ENCODE results near the gene KLHL33. TPM values are rescaled to one million over a fixed set of nuclear protein-coding genes. Genes with fewer than 3 reads are reported as not detected.
"Not testable (repeated sequence)": the region's sequence is repeated elsewhere in the genome, so short reads cannot be mapped to it uniquely, and the experiment has no call there.

Gene KLHL33
- total RNA-seq, 4 donors from 2014 or later = 0.12 to 2.0 (median 0.39) TPM

DNA sequence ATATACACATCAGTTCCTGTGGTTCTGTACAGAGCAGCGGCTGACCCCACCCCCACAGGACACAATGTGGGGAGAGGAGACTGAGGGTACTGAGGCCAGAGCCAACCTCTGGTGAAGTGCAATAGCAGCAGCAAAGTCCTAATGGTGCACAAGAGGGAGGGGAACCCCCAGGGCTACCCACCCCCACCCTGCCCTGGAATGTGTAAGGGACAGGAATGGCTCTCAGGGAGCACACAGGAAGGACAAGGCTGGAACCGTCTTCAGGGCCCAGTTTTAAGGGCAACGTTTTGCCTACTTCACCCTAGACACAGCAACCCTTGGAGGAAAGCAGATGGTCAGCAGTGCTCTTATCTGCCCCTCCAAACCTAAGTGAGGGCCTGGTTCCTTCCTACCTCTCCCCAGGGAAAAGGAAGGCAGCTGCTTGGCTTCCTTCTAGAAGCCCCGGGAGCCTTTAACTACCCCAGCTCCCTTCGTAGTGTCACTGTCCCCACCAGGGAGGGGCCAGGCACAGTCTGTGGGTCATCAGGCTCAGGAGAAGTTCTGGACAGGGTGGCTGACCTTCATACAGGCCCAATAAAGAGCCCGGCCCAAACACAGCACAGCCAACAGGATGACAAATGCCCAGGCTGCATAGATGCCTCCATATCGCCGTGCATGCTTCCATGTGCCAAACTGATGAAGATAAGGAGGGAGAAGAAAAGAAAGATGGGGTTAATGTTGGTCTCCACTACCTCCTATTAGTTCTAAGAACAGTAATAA, 22.2 kb upstream of the KLHL33 start:
- ATAC-seq (ENCODE audit: low FRiP score) (no peak), DNase-seq (ENCODE audit: low spot score) (no peak)
- TF ChIP-seq, protein P1, sequence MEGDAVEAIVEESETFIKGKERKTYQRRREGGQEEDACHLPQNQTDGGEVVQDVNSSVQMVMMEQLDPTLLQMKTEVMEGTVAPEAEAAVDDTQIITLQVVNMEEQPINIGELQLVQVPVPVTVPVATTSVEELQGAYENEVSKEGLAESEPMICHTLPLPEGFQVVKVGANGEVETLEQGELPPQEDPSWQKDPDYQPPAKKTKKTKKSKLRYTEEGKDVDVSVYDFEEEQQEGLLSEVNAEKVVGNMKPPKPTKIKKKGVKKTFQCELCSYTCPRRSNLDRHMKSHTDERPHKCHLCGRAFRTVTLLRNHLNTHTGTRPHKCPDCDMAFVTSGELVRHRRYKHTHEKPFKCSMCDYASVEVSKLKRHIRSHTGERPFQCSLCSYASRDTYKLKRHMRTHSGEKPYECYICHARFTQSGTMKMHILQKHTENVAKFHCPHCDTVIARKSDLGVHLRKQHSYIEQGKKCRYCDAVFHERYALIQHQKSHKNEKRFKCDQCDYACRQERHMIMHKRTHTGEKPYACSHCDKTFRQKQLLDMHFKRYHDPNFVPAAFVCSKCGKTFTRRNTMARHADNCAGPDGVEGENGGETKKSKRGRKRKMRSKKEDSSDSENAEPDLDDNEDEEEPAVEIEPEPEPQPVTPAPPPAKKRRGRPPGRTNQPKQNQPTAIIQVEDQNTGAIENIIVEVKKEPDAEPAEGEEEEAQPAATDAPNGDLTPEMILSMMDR (IDR thresholded peaks at IDR 0.05) = no peak

DNA sequence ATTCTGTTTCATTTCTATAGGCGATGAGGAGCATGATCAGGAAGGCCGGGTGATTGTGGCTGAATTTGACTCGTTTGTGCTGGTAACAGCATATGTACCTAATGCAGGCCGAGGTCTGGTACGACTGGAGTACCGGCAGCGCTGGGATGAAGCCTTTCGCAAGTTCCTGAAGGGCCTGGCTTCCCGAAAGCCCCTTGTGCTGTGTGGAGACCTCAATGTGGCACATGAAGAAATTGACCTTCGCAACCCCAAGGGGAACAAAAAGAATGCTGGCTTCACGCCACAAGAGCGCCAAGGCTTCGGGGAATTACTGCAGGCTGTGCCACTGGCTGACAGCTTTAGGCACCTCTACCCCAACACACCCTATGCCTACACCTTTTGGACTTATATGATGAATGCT, 21.0 kb upstream of the KLHL33 start:
- no peak for ATAC-seq (ENCODE audit: low FRiP score)
- DNase-seq (ENCODE audit: low spot score) = no peak
- TF ChIP-seq, protein P1 (IDR thresholded peaks at IDR 0.05) = no peak

DNA sequence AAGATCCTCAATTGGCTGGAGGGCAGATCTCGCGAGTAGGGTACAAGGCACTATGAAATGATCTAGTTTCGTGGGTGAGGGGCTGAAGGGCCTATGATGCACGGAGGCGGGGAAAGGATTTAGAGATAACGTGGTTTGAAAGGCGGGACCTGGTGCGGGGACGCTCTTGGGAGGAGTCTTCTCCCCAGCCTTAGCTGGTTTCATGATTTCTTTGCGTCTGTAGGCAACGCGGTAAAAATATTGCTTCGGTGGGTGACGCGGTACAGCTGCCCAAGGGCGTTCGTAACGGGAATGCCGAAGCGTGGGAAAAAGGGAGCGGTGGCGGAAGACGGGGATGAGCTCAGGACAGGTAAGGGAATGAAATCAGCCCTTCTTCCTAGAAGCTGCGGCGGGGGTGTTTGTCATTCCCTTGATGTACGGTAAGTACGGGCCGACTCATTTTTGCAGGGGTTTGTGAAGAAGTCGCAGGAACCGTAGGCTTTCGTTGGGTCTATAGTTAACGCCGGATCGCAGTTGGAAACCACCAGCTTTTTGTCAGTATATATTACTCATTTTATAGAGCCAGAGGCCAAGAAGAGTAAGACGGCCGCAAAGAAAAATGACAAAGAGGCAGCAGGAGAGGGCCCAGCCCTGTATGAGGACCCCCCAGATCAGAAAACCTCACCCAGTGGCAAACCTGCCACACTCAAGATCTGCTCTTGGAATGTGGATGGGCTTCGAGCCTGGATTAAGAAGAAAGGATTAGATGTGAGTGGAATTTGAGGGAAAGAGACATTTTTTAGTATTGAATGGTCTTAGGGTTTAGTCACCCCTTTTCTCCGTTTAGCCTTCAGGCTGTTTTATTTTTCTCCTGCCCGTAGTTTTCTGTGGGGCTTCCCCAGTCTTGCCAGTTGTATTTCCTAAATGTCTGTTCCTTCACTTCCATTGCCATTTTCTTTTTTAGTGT, 19.7 kb upstream of the KLHL33 start:
- ATAC-seq (ENCODE audit: low FRiP score) = peak; percentile 88
- TF ChIP-seq, protein P1 (IDR thresholded peaks at IDR 0.05) = no peak
- no peak for DNase-seq (ENCODE audit: low spot score)

DNA sequence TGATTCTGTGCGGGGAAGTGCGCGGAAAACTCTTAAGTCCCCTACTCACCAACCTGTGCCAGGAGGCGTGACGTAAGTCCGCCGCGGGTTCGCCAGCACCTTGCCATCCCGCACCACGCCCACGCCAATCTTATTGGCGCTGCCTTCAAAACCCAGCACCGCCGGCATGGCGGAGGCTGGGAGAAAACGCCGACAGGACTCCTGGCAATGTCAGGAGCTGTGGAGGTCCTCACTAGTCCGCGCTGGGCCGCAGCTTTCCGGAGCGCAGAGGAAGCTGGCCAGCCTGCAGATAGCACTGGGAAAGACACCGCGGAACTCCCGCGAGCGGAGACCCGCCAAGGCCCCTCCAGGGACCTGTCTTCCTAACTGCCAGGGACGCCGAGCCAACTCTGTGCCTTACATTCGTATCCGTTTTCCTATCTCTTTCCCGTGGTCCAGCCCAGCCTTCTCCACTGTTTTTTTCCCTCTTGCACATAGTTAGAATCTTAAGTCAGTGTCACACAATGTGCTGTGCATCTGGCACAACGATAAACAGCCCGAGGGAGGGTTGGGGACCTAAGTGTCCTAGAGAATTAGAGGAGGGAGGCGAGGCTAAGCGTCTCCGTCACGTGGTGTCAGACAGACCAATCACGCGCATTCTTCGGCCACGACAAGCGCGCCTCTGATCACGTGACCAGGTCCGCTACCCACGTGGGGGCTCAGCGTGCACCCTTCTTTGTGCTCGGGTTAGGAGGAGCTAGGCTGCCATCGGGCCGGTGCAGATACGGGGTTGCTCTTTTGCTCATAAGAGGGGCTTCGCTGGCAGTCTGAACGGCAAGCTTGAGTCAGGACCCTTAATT, 18.8 kb upstream of the KLHL33 start, which contains the start of the genes APEX1 and OSGEP:
Gene APEX1 (plus strand): TSS at position 711 of the 839 bp plus-strand sequence. CDS start 420 bp downstream, outside the sequence.
Gene OSGEP (minus strand): TSS at position 297 of the 839 bp plus-strand sequence. CDS start 129 bp downstream, at position 168.
- DNase-seq (ENCODE audit: low spot score) (peak; percentile 96), ATAC-seq (ENCODE audit: low FRiP score) (peak; percentile 87)
- TF ChIP-seq, protein P1 (IDR thresholded peaks at IDR 0.05) = no peak

DNA sequence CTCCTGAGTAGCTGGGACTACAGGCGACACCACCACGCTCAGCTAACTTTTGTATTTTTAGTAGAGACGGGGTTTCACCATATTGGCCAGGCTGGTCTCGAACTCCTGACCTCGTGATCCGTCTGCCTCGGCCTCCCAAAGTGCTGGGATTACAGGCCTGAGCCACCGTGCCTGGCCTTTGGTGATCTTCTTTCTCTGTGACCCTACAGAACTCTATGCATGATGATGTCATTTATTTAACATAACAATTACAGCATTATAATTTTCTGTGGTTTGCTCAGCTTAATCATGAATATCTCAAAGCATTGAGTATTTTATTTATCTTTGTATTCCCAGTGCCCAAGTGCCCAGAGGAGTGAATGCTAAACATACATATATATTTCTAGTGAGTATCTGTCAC, 16.9 kb upstream of the KLHL33 start:
- not testable (repeated sequence) for ATAC-seq (ENCODE audit: low FRiP score); DNase-seq (ENCODE audit: low spot score)

DNA sequence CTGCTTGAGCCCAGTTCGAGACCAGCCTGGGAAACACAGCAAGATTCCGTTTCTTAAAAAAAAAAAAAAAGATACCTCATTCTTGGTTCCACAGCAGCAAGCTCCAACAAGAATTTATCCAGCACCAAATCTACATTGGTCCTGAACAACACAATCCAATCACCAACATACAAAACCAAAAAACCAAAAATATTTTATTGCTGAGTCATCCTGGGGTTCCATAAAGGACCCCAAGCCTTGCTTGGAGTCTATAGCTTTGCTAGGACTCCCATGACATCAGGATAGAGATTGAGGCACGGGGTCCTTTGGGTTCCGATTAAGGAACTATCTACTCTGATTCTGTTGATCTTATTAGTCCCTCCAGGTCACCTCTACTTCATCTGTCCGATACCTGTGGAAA, 10.9 kb upstream of the KLHL33 start:
- ATAC-seq (ENCODE audit: low FRiP score) = no peak
- DNase-seq (ENCODE audit: low spot score) = no peak
- TF ChIP-seq, protein P1 (IDR thresholded peaks at IDR 0.05) = no peak

DNA sequence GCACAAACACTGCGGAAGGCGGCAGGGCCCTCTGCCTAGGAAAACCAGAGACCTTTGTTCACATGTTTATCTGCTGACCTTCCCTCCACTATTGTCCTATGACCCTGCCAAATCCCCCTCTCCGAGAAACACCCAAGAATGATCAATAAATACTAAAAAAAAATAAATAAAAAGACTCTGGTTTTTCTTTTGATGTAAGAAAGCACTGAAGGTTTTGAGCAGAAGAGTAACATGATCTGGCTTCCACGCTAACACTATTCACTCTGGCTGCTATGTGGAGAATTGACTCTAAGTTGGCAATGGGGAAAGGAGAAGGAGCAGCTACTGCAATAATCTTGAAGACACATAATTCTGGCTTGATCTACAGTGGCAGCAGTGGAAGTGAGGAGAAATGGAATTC, 7.7 kb upstream of the KLHL33 start:
- ATAC-seq (ENCODE audit: low FRiP score); DNase-seq (ENCODE audit: low spot score): not testable (repeated sequence)

Data from omental fat pad (tissue), 4 donors.